K562 (cell line): ENCODE measurements around the gene MKNK1. TPM values are rescaled to one million over a fixed set of nuclear protein-coding genes. Genes with fewer than 3 reads are reported as not detected.

Experiments
- ATF6 ChIP-seq: sonication (generic); formaldehyde crosslinking; IDR thresholded peaks from 2 replicates; pipeline ENCODE4 v1.4.0; 2020; ENCODE audit warnings: mild to moderate bottlenecking, missing genetic modification reagents
- ATF7 ChIP-seq: fragments of 450-650 bp; IDR thresholded peaks from 2 replicates; pipeline ENCODE4 v1.7.1; 2014; ENCODE audit warnings: mild to moderate bottlenecking, moderate library complexity
- EHMT2 ChIP-seq: fragments of 450-650 bp; IDR thresholded peaks from 2 replicates; pipeline ENCODE4 v1.6.1; 2018; ENCODE audit warnings: antibody characterized with exemption
- MAFF ChIP-seq: IDR thresholded peaks from 2 replicates; pipeline ENCODE4 v1.6.1; 2012; ENCODE audit warnings: low read length, improper control_type of control experiment
- NBN ChIP-seq: fragments of 450-650 bp; IDR thresholded peaks from 2 replicates; pipeline ENCODE4 v1.6.1; 2016; ENCODE audit warnings: low read depth, mild to moderate bottlenecking
- NFIX ChIP-seq: fragments of 250-450 bp; sonication (Bioruptor Pico); IDR thresholded peaks from 2 replicates; pipeline ENCODE4 v1.4.0; 2020; ENCODE audit warnings: low read depth, mild to moderate bottlenecking, moderate library complexity
- SNIP1 ChIP-seq: fragments of 450-650 bp; IDR thresholded peaks from 2 replicates; pipeline ENCODE4 v1.7.1; 2017; ENCODE audit warnings: low read depth, mild to moderate bottlenecking
- THAP12 ChIP-seq: fragments of 250-450 bp; sonication (Bioruptor Pico); IDR thresholded peaks from 2 replicates; pipeline ENCODE4 v1.9.0; 2021; ENCODE audit warnings: mild to moderate bottlenecking, inconsistent platforms
- ZNF23 ChIP-seq: fragments of 250-450 bp; sonication (Bioruptor Pico); IDR thresholded peaks from 2 replicates; pipeline ENCODE4 v1.4.0; 2020; ENCODE audit warnings: mild to moderate bottlenecking
- ZNF311 ChIP-seq: fragments of 250-450 bp; sonication (Bioruptor Pico); IDR thresholded peaks from 2 replicates; pipeline ENCODE4 v1.4.0; 2020; ENCODE audit warnings: mild to moderate bottlenecking, moderate library complexity
- ZNF511 ChIP-seq: sonication (generic); formaldehyde crosslinking; IDR thresholded peaks from 2 replicates; pipeline ENCODE4 v1.8.0; 2022; ENCODE audit warnings: mild to moderate bottlenecking, missing genetic modification reagents
- ZNF583 ChIP-seq: fragments of 250-450 bp; sonication (Bioruptor Pico); IDR thresholded peaks from 2 replicates; pipeline ENCODE4 v1.4.0; 2020
- polyA plus RNA-seq, 8 experiments: library from polyadenylated mRNA; depleted of rRNA in 4 of 8; stranded (reverse) in 5 of 8; unstranded in 3 of 8; fragments of >200 nt; fragmentation: Nextera tagmentation in 2 of 8; fragmentation: Illumina TruSeq in 1 of 8; extraction: Ambion mirVana in 2 of 8; extraction: Trizol in 1 of 8; gene quantifications; 2 replicates each; pipeline versions ENCODE4 v1.2.1 to v1.2.3, GENCODE V29; 2011 to 2014; ENCODE audit warnings: inconsistent platforms in 1 of 8, missing spikeins in 1 of 8
- total RNA-seq, 7 experiments: library from RNA; depleted of rRNA in 6 of 7; stranded (reverse); fragments of >200 nt in 6 of 7; fragmentation: Illumina TruSeq in 2 of 7; extraction: Trizol in 2 of 7; gene quantifications; 2 replicates each; pipeline versions ENCODE4 v1.2.1 to v1.2.3, GENCODE V29; 2011 to 2021; ENCODE audit warnings: low replicate concordance in 1 of 7
- TF ChIP-seq, protein P1 (sequence below): sonication (generic); formaldehyde crosslinking; IDR thresholded peaks from 2 replicates; pipeline ENCODE4 v1.8.1; 2022; ENCODE audit warnings: missing genetic modification reagents
- TF ChIP-seq, protein P2 (sequence below): fragments of 450-650 bp; IDR thresholded peaks from 2 replicates; pipeline ENCODE4 v1.6.1; 2016; ENCODE audit warnings: low read depth

Gene MKNK1
- total and polyA plus RNA-seq, 9 of the 15 experiments (the other 6 are each of a cell fraction or from before 2014, with no cell fraction given) = 27.7 to 51.3 (median 43.7) TPM

- TF ChIP-seq THAP12 (CRISPR knock-in tag) (peak; percentile 90), ATF6 (CRISPR knock-in tag) (no peak), EHMT2 (no peak), ATF7 (peak; percentile 85), MAFF (no peak), ZNF583 (CRISPR knock-in tag) (0 out of 2 replicates have a peak, but pooled peaks have one; percentile 19), SNIP1 (no peak), ZNF311 (CRISPR knock-in tag) (no peak), NBN (0 out of 2 replicates have a peak, but pooled peaks have one; percentile 28), NFIX (CRISPR knock-in tag) (no peak), ZNF23 (no peak), ZNF511 (CRISPR knock-in tag) (0 out of 2 replicates have a peak, but pooled peaks have one; percentile 37)
- TF ChIP-seq, protein P1, sequence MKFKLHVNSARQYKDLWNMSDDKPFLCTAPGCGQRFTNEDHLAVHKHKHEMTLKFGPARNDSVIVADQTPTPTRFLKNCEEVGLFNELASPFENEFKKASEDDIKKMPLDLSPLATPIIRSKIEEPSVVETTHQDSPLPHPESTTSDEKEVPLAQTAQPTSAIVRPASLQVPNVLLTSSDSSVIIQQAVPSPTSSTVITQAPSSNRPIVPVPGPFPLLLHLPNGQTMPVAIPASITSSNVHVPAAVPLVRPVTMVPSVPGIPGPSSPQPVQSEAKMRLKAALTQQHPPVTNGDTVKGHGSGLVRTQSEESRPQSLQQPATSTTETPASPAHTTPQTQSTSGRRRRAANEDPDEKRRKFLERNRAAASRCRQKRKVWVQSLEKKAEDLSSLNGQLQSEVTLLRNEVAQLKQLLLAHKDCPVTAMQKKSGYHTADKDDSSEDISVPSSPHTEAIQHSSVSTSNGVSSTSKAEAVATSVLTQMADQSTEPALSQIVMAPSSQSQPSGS (CRISPR knock-in tag) = no peak
- TF ChIP-seq, protein P2, sequence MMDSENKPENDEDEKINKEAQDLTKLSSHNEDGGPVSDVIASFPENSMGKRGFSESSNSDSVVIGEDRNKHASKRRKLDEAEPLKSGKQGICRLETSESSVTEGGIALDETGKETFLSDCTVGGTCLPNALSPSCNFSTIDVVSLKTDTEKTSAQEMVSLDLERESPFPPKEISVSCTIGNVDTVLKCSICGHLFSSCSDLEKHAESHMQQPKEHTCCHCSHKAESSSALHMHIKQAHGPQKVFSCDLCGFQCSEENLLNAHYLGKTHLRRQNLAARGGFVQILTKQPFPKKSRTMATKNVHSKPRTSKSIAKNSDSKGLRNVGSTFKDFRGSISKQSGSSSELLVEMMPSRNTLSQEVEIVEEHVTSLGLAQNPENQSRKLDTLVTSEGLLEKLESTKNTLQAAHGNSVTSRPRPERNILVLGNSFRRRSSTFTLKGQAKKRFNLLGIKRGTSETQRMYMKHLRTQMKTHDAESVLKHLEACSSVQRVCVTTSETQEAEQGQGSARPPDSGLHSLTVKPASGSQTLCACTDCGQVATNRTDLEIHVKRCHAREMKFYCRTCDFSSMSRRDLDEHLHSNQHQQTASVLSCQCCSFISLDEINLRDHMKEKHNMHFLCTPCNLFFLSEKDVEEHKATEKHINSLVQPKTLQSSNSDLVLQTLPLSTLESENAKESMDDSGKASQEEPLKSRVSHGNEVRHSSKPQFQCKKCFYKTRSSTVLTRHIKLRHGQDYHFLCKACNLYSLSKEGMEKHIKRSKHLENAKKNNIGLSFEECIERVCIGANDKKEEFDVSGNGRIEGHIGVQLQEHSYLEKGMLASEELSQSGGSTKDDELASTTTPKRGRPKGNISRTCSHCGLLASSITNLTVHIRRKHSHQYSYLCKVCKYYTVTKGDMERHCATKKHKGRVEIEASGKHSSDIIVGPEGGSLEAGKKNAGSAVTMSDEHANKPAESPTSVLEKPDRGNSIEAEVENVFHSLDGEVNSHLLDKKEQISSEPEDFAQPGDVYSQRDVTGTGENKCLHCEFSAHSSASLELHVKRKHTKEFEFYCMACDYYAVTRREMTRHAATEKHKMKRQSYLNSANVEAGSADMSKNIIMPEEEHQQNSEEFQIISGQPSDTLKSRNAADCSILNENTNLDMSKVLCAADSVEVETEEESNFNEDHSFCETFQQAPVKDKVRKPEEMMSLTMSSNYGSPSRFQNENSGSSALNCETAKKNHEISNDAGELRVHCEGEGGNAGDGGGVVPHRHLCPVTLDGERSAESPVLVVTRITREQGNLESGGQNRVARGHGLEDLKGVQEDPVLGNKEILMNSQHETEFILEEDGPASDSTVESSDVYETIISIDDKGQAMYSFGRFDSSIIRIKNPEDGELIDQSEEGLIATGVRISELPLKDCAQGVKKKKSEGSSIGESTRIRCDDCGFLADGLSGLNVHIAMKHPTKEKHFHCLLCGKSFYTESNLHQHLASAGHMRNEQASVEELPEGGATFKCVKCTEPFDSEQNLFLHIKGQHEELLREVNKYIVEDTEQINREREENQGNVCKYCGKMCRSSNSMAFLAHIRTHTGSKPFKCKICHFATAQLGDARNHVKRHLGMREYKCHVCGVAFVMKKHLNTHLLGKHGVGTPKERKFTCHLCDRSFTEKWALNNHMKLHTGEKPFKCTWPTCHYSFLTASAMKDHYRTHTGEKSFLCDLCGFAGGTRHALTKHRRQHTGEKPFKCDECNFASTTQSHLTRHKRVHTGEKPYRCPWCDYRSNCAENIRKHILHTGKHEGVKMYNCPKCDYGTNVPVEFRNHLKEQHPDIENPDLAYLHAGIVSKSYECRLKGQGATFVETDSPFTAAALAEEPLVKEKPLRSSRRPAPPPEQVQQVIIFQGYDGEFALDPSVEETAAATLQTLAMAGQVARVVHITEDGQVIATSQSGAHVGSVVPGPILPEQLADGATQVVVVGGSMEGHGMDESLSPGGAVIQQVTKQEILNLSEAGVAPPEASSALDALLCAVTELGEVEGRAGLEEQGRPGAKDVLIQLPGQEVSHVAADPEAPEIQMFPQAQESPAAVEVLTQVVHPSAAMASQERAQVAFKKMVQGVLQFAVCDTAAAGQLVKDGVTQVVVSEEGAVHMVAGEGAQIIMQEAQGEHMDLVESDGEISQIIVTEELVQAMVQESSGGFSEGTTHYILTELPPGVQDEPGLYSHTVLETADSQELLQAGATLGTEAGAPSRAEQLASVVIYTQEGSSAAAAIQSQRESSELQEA = no peak
Measured at GRCh38 chr1:46603858-46604549, at the start of gene MKNK1 (continued).
